Lower leg skin (tissue), 4 donors: ENCODE measurements around the gene PLEKHA4. TPM values are rescaled to one million over a fixed set of nuclear protein-coding genes. Genes with fewer than 3 reads are reported as not detected.

ENCODE experiments used
- DNase-seq, 2 donors: peaks; one replicate each; pipeline ENCODE4 v3.0.0-alpha.2; 2019; ENCODE audit warnings: low spot score in 2 of 2
- H3K4me3 ChIP-seq: fragments of 200-600 bp; sonication (generic); 2 replicates; pipeline ENCODE4 v1.5.1; 2017; ENCODE audit warnings: mild to moderate bottlenecking, low read depth; ENCODE audit not compliant: poor library complexity, severe bottlenecking
- CTCF ChIP-seq, 3 donors: fragments of 450-650 bp; IDR thresholded peaks; one replicate each; pipeline ENCODE4 v1.5.1; 2016; ENCODE audit warnings: antibody characterized with exemption in 3 of 3, mild to moderate bottlenecking in 3 of 3, moderate library complexity in 2 of 3
- POLR2A ChIP-seq, 2 donors: fragments of 450-650 bp; IDR thresholded peaks; one replicate each; pipeline ENCODE4 v1.6.1; 2016 to 2017; ENCODE audit warnings: antibody characterized with exemption in 2 of 2, mild to moderate bottlenecking in 1 of 2, moderate library complexity in 1 of 2
- WGBS, 2 donors: methylation state at CpG; one replicate each; pipeline ENCODE4 v1.1.5; 2018; 5-methylcytosine and 5-hydroxymethylcytosine counted together
- intact Hi-C: fragments of 100-400 bp; cut with DNase I; formaldehyde crosslinking; loops from one replicate; pipeline ENCODE4 v1.15.0; 2023; ENCODE audit warnings: low total_unique reads
- total RNA-seq, 4 donors: library from RNA; depleted of rRNA; stranded (reverse); fragments of >200 nt; gene quantifications; one replicate each; pipeline ENCODE4 v1.1.0, GENCODE V29; 2016

The PLEKHA4 gene
- total RNA-seq, 4 donors from 2014 or later: 2.9 to 7.2 (median 6.3) TPM

GRCh38 chr19:48821633-48822032 lies 46.8 kb downstream of the PLEKHA4 start:
- TF ChIP-seq POLR2A (IDR thresholded peaks at IDR 0.05): no peak
- TF ChIP-seq CTCF (IDR thresholded peaks at IDR 0.05): no peak
- no peak for DNase-seq
- no peak overlapping the region for H3K4me3 ChIP-seq
- 77 to 85% methylated on average over 5 of the region's 5 CpGs for WGBS, 2 donors
- intact Hi-C loops: no loop called here

- DNase-seq: peak; percentile 91 to 98
- no peak for TF ChIP-seq POLR2A (IDR thresholded peaks at IDR 0.05)
- TF ChIP-seq CTCF (IDR thresholded peaks at IDR 0.05): no peak
- WGBS, 2 donors: 12 to 14% methylated on average over 4 of the region's 4 CpGs
- intact Hi-C loops: no loop called here
- no peak overlapping the region for H3K4me3 ChIP-seq
Measured at GRCh38 chr19:48819366-48819816, 49.0 kb downstream of the PLEKHA4 start.

GRCh38 chr19:48818234-48818820 lies 50.1 kb downstream of the PLEKHA4 start:
- no peak for DNase-seq
- no peak overlapping the region for H3K4me3 ChIP-seq
- 81 to 83% methylated on average over 9 of the region's 9 CpGs for whole genome bisulfite sequencing, 2 donors
- intact Hi-C loops: no loop called here
- TF ChIP-seq CTCF (IDR thresholded peaks at IDR 0.05) (no peak), POLR2A (IDR thresholded peaks at IDR 0.05) (no peak)

- intact Hi-C loops: no loop called here
- TF ChIP-seq POLR2A (IDR thresholded peaks at IDR 0.05): no peak
- TF ChIP-seq CTCF (IDR thresholded peaks at IDR 0.05): no peak
- DNase-seq: no peak
- 85 to 93% methylated on average over 5 of the region's 5 CpGs for WGBS, 2 donors
- H3K4me3 ChIP-seq: no peak overlapping the region
Measured at GRCh38 chr19:48817585-48818124, 50.8 kb downstream of the PLEKHA4 start.

GRCh38 chr19:48815870-48816501 lies 52.4 kb downstream of the PLEKHA4 start:
- TF ChIP-seq CTCF (IDR thresholded peaks at IDR 0.05) (no peak), POLR2A (IDR thresholded peaks at IDR 0.05) (no peak)
- DNase-seq: no peak
- intact Hi-C loops: no loop called here
- 37 to 43% methylated on average over 14 of the region's 14 CpGs for WGBS, 2 donors
- H3K4me3 ChIP-seq: no peak overlapping the region
